ENCODE results near the gene PTPN12.

DNA sequence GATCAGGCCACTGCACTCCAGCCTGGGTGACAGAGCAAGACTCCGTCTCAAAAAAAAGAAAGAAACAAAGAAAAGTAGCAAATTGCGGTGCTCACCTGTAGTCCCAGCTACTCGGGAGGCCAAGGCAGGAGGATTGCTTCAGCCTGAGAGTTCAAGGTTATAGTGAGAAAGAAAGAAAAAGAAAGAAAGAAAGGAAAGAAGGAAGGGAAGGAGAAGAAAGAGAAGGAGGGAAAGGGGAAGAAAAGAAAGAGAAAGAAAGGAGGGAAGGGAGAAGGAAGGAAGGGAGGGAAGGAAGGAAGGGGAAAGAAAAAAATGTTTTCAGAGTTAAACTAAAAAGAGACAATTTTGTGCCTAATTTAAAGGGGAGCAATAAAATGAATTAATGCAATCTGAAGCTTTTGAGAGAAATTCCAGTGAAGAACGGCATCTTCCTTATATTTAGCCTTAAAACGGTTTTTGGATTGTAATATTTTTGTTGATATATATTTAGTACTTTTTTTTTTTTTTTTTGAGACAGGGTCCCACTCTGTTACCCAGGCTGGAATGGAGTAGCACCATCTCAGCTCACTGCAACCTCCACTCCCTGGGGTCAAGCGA lies 111.7 kb downstream of the PTPN12 start:
- TF ChIP-seq POLR2A (IDR thresholded peaks at IDR 0.05; ENCODE audit: low read depth, low read length) (no peak), TAF1 (IDR thresholded peaks at IDR 0.05; ENCODE audit: borderline replicate concordance, low read depth, low read length) (no peak), POLR2AphosphoS5 (IDR thresholded peaks at IDR 0.05; ENCODE audit: low read depth, low read length) (no peak)
